ENCODE results near the gene ZW10.
"Not testable (repeated sequence)": the region's sequence is repeated elsewhere in the genome, so short reads cannot be mapped to it uniquely, and the experiment has no call there.

ZW10 gene

DNA sequence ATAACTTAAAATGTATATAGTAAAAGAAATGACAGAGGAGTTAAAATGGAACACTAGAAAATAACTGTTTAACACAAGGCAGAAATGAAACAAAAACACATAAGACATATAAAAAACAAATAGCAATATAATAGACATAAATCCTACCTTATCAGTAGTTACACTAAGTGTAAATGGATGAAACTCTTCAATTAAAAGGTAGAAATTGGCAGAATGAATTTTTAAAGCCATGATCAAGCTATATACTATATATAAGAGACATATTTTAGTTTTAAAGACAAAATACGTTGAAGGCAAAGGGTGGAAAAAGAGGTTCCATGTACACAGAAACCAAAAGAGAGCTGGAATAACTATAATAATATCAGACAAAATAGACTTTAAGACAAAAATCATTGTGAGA lies 62.5 kb downstream of the ZW10 start:
- ChIA-PET CTCF (interaction anchor here (0.9 kb wide), 1 partner anchor 35 kb away, joined by 3 read pairs; no protein-coding TSS in a partner anchor), POLR2A (no interaction called here)
- TF ChIP-seq, protein P1, sequence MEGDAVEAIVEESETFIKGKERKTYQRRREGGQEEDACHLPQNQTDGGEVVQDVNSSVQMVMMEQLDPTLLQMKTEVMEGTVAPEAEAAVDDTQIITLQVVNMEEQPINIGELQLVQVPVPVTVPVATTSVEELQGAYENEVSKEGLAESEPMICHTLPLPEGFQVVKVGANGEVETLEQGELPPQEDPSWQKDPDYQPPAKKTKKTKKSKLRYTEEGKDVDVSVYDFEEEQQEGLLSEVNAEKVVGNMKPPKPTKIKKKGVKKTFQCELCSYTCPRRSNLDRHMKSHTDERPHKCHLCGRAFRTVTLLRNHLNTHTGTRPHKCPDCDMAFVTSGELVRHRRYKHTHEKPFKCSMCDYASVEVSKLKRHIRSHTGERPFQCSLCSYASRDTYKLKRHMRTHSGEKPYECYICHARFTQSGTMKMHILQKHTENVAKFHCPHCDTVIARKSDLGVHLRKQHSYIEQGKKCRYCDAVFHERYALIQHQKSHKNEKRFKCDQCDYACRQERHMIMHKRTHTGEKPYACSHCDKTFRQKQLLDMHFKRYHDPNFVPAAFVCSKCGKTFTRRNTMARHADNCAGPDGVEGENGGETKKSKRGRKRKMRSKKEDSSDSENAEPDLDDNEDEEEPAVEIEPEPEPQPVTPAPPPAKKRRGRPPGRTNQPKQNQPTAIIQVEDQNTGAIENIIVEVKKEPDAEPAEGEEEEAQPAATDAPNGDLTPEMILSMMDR (IDR thresholded peaks at IDR 0.05; ENCODE audit: control extremely low read depth, extremely low read depth, low read depth, missing control alignments): no peak
- DNase-seq (ENCODE audit: extremely low spot score): no peak

DNA sequence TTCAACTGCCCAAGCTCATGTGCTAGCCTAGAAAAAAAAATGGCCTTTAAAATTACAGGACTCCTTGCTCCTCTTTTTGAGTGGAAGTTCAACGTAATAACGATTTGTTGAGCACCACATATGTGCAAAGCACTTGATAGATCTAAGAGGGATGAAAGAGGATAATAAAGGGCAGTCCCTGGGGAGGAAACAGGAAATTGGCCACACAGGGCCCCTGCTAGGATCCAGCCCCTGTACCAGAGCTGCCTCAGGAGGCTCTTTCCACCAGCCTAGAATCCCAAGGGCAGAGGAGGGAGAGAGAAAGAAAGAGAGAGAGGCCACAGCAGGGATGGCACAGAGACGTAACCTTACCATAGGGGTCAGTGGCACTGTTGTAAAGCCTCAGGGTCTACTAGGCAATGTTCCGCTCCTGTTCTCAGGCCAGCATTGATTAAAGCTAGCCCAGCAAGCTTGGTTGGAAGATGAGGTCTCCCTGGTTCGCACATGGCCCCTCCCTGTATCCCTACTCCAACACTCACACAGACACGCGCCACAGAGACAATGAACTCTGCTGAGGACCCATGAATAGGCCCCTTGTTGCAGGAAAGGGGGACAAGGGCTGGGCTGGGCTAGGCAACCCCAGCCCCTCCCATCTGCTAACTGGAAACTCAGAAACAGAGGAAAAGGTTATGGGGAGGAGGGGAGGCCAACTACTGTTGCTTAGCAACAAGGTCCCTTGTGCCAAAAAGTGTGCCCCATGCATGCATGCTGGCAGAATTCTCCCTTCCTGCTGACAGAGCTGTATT lies 67.4 kb downstream of the ZW10 start, which contains the start of gene TMPRSS5:
Gene TMPRSS5 (minus strand): TSS at position 438 of the 785 bp plus-strand sequence. CDS start 84 bp downstream, at position 354.
- DNase-seq (ENCODE audit: extremely low spot score): no peak
- TF ChIP-seq, protein P1 (IDR thresholded peaks at IDR 0.05; ENCODE audit: control extremely low read depth, extremely low read depth, low read depth, missing control alignments): no peak
- ChIA-PET CTCF (no interaction called here), POLR2A (no interaction called here)

DNA sequence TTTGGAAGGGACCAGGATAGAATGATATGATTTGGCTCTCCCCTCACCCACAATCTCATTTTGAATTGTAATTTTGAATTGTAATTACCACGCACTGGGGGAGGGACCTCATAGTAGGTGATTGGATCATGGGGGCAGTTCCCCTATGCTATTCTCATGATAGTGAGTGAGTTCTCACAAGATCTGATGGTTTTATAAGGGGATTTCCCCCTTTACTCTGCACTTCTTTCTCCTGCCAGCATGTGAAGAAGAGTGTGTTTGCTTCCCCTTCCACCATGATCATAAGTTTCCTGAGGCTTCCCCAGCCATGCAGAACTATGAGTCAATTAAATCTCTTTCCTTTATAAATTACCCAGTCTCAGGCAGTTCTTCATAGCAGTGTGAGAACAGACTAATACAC lies 69.9 kb downstream of the ZW10 start:
- POLR2A ChIA-PET; DNase-seq (ENCODE audit: extremely low spot score); CTCF ChIA-PET: not testable (repeated sequence)

DNA sequence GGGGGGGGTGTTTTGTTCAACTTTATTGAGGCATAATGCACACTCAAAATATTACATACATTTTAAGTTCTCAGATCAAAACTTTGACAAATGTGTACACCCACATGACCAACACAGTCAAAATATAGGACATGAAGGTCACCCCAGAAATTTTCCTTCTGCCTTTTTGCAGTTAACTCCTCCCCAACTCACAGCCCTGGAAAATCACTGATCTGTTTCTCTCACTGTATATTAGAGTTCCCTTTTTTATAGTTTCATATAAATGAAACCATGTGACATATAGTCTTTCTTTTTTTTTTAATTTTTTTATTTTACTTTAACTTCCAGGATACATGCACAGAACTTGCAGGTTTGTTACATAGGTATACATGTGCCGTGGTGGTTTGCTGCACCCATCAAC lies 72.0 kb downstream of the ZW10 start:
- TF ChIP-seq, protein P1 (IDR thresholded peaks at IDR 0.05; ENCODE audit: control extremely low read depth, extremely low read depth, low read depth, missing control alignments): no peak
- ChIA-PET CTCF (no interaction called here), POLR2A (no interaction called here)
- no peak for DNase-seq (ENCODE audit: extremely low spot score)

DNA sequence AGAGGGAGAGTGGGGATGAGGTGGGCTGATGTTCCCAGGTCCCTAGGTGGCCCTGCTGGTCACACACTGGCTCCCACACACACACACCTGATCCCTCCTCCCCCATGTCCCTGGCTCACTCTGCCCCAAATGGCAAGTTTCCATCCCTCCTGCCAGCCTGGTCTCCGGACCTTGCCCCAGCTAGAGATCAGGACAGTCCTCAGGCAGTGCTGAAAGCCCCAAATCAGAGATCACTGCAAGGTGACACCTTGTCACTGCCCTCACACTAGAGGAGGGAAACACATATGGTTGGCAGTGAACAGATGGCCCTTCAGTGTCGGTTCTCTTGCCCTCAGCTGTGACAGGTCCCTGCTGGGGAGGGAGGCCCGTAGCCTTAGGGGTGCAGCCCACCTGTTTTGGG lies 75.0 kb downstream of the ZW10 start:
- POLR2A ChIA-PET: no interaction called here
- TF ChIP-seq, protein P1 (IDR thresholded peaks at IDR 0.05; ENCODE audit: control extremely low read depth, extremely low read depth, low read depth, missing control alignments): no peak
- CTCF ChIA-PET: no interaction called here
- no peak for DNase-seq (ENCODE audit: extremely low spot score)

DNA sequence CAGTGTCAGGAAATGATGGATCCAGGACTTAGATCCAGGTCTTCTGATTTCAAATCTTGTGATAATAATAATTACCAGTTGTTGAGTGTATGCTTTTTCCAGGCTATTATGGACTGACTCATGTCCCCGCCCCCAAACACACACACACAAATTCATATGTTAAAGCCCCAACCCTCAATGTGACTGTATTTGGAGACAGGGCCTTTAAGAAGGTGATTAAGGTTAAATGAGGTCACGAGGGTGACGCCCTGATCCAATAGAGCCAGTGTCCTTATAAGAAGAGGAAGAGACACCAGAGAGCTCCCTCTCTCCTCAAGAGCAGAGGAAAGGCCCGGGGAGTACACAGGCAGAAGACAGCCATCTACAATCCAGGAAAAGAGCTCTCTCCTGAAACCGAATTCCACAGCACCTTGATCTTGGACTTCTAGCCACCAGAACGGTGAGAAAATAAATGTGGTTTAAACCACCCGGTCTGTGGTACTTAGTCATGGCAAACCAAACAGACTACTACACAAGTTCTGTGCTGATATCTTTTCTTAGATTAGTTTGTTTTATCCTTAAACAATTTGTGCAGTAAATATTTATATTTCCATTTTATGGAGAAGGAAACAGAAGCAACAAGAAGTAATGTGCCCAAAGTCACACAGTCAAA lies 75.6 kb downstream of the ZW10 start:
- ChIA-PET POLR2A (no interaction called here), CTCF (no interaction called here)

DNA sequence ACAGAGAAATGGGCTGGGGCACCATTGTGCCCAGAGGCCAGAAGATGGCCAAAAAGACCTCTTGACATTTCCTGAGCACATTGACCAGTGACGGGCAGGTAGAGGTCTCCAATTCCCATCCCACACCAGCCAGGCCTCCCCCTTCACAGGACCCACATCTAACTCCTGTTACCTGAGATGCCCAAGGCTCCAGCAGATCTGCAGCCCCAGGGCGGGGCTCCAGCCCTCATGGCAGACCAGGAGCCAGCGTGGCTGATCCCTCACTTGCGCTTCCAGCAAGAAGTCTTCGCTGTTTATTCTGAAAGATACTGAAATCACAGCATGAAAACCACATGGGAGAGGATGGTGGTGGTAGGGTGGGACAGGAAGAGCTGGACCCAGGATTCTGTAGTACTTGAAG lies 76.4 kb downstream of the ZW10 start:
- no peak for DNase-seq (ENCODE audit: extremely low spot score)
- TF ChIP-seq, protein P1 (IDR thresholded peaks at IDR 0.05; ENCODE audit: control extremely low read depth, extremely low read depth, low read depth, missing control alignments): no peak
- ChIA-PET CTCF (no interaction called here), POLR2A (no interaction called here)

More for the DNA sequence above, 75.6 kb downstream of the ZW10 start:
- DNase-seq (ENCODE audit: extremely low spot score): no peak
- TF ChIP-seq, protein P1 (IDR thresholded peaks at IDR 0.05; ENCODE audit: control extremely low read depth, extremely low read depth, low read depth, missing control alignments): no peak

Measured in GM10248 (cell line).